ENCODE results near the gene CAPN14. TPM values are rescaled to one million over a fixed set of nuclear protein-coding genes. Genes with fewer than 3 reads are reported as not detected.

Gene CAPN14
- total RNA-seq, 3 donors from 2014 or later, result 0.16 to 0.44 (median 0.33) TPM

DNA sequence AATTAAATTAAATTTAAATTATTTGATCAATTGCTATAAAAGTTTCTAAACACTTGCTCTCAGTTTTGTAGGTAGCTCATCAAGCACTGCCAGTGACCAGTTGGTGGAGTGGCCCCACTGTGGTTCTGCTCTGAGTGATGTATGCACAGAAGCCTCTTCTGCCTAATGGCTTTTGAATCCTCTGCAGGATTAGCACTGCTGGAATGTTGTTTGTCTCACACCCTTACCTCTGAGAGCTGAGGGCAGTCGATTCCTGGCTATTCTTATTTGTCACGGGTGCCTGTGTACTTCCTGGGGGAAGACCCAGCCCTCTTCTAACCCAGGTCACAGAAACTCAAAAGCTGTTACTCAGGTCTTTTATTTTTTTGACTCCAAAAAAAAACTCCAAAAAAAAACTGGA lies 9.5 kb downstream of the CAPN14 start:
- Histone ChIP-seq H3K36me3 (no peaks in the 10 kb centered on the region), H3K4me3 (no peak overlapping the region), H3K27ac (no peak overlapping the region), H3K9me3 (no peaks in the 10 kb centered on the region), H3K27me3 (no peaks in the 10 kb centered on the region), H3K4me1 (no peaks in the 10 kb centered on the region)
- no peak for DNase-seq (ENCODE audit: low spot score in 2 of 2)
- intact Hi-C loops (cut with DNase I; ENCODE audit: low total_unique reads), result no loop called here
- TF ChIP-seq POLR2A (IDR thresholded peaks at IDR 0.05) (no peak), CTCF (IDR thresholded peaks at IDR 0.05) (no peak), POLR2AphosphoS5 (IDR thresholded peaks at IDR 0.05) (no peak)

GRCh38 chr2:31205613-31206012 lies 11.7 kb downstream of the CAPN14 start:
- DNase-seq (ENCODE audit: low spot score in 2 of 2), result no peak
- Histone ChIP-seq H3K27ac (no peak overlapping the region), H3K9me3 (no peaks in the 10 kb centered on the region), H3K27me3 (no peaks in the 10 kb centered on the region), H3K4me3 (no peak overlapping the region), H3K36me3 (no peaks in the 10 kb centered on the region), H3K4me1 (no peaks in the 10 kb centered on the region)
- TF ChIP-seq POLR2A (IDR thresholded peaks at IDR 0.05), result no peak
- intact Hi-C loops (cut with DNase I; ENCODE audit: low total_unique reads), result no loop called here

DNA sequence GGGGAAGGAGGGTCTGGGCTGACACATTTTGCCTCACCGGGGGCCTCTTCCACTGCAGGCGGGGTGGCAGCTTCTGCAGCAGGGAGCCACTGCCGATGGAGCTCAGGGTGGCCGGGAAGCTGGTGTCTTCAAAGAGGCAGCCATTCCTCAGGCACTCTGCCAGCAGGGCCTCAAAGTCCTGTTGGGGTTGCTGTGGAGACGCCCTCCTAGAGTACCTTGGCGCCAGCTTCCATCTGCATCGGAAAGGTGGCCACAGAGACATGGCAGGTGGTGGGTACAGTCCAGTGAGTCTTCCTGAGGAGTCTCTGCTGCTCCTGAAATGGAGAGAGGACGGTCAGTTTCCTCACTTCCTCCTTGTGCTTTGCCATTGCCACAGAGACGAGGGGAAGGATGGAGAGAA lies 12.1 kb downstream of the CAPN14 start:
- Histone ChIP-seq H3K27me3 (no peaks in the 10 kb centered on the region), H3K4me1 (no peaks in the 10 kb centered on the region), H3K36me3 (no peaks in the 10 kb centered on the region), H3K27ac (no peak overlapping the region), H3K9me3 (no peaks in the 10 kb centered on the region), H3K4me3 (no peak overlapping the region)
- intact Hi-C loops (cut with DNase I; ENCODE audit: low total_unique reads), result no loop called here
- no peak for DNase-seq (ENCODE audit: low spot score in 2 of 2)
- TF ChIP-seq POLR2A (IDR thresholded peaks at IDR 0.05) (no peak), CTCF (IDR thresholded peaks at IDR 0.05) (no peak), POLR2AphosphoS5 (IDR thresholded peaks at IDR 0.05) (no peak)

DNA sequence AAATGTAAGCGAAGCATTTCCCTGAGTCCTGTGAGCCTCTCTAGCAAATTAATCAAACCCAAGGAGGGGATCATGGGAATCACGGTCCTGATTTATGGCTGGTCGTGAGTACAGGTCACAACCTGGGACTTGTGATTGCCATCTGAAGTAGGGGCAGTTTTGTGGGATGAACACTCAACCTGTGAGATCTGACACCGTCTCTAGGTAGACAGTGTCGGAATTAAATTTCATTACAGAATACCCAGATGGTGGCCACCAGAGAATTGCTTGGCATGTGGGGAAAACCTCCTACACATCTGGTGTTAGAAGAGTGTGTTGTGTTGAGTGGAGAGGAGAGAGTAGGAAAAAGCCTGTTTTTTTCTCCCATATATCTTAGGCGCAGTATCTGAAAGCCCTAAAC lies 12.5 kb downstream of the CAPN14 start:
- Histone ChIP-seq H3K27ac (no peak overlapping the region), H3K36me3 (no peaks in the 10 kb centered on the region), H3K4me1 (no peaks in the 10 kb centered on the region), H3K4me3 (no peak overlapping the region), H3K27me3 (no peaks in the 10 kb centered on the region), H3K9me3 (no peaks in the 10 kb centered on the region)
- DNase-seq (ENCODE audit: low spot score in 2 of 2), result no peak
- intact Hi-C loops (cut with DNase I; ENCODE audit: low total_unique reads), result no loop called here
- TF ChIP-seq POLR2A (IDR thresholded peaks at IDR 0.05) (no peak), CTCF (IDR thresholded peaks at IDR 0.05) (no peak), POLR2AphosphoS5 (IDR thresholded peaks at IDR 0.05) (no peak)

DNA sequence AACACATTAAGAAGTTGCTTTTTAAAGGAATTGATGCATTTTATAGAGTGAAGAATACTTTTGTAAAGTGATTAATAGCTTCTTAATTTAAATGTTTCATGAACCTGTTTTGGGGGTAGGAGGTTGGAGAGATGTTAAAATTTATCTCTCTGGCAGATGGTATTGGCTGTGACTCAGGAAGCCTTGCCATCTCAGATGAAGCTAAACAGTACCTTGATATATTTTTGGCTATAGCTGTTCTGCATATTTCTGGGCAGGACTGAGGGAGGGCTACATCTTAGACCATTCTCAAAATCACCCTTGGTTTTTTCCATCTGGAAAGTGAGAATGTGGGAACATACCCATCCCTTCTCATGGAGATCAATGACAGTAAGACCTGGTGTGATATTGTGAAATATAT lies 13.4 kb downstream of the CAPN14 start:
- no peaks in the 10 kb centered on the region for H3K36me3 ChIP-seq
- TF ChIP-seq CTCF (IDR thresholded peaks at IDR 0.05) (no peak), POLR2A (IDR thresholded peaks at IDR 0.05) (no peak), POLR2AphosphoS5 (IDR thresholded peaks at IDR 0.05) (no peak)
- intact Hi-C loops (cut with DNase I; ENCODE audit: low total_unique reads), result no loop called here
- H3K4me3 ChIP-seq, result no peak overlapping the region
- no peak for DNase-seq (ENCODE audit: low spot score in 2 of 2)
- no peaks in the 10 kb centered on the region for H3K9me3 ChIP-seq
- no peaks in the 10 kb centered on the region for H3K4me1 ChIP-seq
- H3K27ac ChIP-seq, result no peak overlapping the region
- H3K27me3 ChIP-seq, result no peaks in the 10 kb centered on the region

- no peaks in the 10 kb centered on the region for H3K36me3 ChIP-seq
- H3K27me3 ChIP-seq, result no peaks in the 10 kb centered on the region
- H3K9me3 ChIP-seq, result no peaks in the 10 kb centered on the region
- TF ChIP-seq CTCF (IDR thresholded peaks at IDR 0.05) (no peak), POLR2AphosphoS5 (IDR thresholded peaks at IDR 0.05) (no peak), POLR2A (IDR thresholded peaks at IDR 0.05) (no peak)
- H3K4me3 ChIP-seq, result no peak overlapping the region
- intact Hi-C loops (cut with DNase I; ENCODE audit: low total_unique reads), result no loop called here
- no peaks in the 10 kb centered on the region for H3K4me1 ChIP-seq
- no peak overlapping the region for H3K27ac ChIP-seq
- no peak for DNase-seq (ENCODE audit: low spot score in 2 of 2)
Observed at GRCh38 chr2:31202833-31203232, 14.5 kb downstream of the CAPN14 start.
